Fibroblast of skin of left quadriceps (primary cell): ENCODE data around the gene FCRL6.

Experiments used
- DNase-seq, 2 experiments: peaks; one replicate each; pipeline ENCODE4 v3.0.0-alpha.2; 2013; ENCODE audit warnings: low read depth in 2 of 2

FCRL6 gene

GRCh38 chr1:159862031-159862430, 59.9 kb downstream of the FCRL6 start:
- DNase-seq, result no peak

GRCh38 chr1:159862557-159862956, 60.4 kb downstream of the FCRL6 start, which contains the start of gene VSIG8:
VSIG8 (minus strand) TSS chr1:159862657; CDS start chr1:159862521, 136 bp downstream.
- no peak for DNase-seq

GRCh38 chr1:159864262-159864661, 62.1 kb downstream of the FCRL6 start:
- DNase-seq, result no peak
